Raji (cell line): Measurements from ENCODE around the gene HNF1B.

Source experiments
- POLR2A ChIP-seq: IDR thresholded peaks from 2 replicates; pipeline ENCODE4 v1.6.1; 2011; ENCODE audit warnings: low read depth, low read length, control low read depth; ENCODE audit not compliant: insufficient read depth

Gene HNF1B

DNA sequence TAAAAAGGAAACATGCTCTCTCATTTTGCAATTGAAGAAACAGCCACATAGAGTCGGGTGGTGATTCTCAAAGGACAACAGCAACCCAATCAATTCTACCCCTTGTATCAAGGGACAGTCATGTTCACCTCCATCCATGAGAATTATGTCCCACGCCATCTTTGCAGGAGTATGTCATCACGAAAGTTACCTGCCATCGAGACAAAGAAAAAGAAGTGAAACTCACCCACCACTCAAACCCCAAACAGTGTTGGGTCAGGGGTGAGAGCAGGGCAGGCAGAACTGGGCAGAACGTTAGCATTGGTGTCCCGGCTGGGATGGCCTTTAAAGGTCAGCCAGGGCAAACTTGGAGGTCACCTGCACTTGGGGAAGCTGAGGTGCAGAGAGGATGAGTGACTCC lies 24.2 kb upstream of the HNF1B start:
- TF ChIP-seq POLR2A: no peak

- TF ChIP-seq POLR2A: no peak
Measured at GRCh38 chr17:37768438-37768837, 23.6 kb upstream of the HNF1B start.

GRCh38 chr17:37766971-37767370 lies 22.1 kb upstream of the HNF1B start:
- no peak for TF ChIP-seq POLR2A

GRCh38 chr17:37764383-37764782 lies 19.5 kb upstream of the HNF1B start:
- TF ChIP-seq POLR2A: no peak

- no peak for TF ChIP-seq POLR2A
Measured at GRCh38 chr17:37762666-37763065, 17.8 kb upstream of the HNF1B start.

DNA sequence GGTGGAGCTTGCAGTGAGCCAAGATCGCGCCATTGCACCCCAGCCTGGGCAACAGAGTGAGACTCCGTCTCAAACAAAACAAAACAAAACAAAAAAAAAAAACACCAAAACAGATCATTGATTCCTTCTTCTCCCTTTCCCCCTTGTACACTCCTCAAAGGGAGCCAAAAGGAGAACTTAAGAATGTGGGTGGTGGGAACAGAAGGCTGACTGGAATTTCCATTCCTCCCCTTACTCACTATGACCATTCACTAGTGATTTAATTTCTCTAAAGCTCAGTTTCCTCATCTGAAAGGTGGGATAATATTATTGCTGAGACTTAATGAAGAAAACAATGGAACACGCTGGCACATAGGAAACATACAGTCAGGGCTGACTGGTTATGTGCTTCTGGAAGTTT lies 17.1 kb upstream of the HNF1B start:
- no peak for TF ChIP-seq POLR2A

DNA sequence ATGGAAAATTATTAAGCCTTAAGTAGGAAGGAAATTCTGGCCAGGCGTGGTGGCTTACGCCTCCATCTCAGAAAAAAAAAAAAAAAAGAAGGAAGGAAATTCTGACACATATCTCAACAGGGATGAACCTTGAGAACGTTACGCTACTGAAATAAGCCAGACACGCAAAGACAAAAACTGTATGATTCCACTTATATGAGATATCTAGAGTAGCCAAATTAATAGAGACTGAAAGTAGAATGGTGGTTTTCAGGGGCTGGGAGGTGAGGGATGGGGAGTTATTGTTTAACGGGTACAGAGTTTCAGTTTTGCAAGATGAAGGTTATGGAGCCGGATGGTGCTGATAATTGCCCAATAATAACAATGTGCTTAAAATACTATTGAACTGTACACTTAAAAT lies 16.2 kb upstream of the HNF1B start:
- TF ChIP-seq POLR2A: no peak

DNA sequence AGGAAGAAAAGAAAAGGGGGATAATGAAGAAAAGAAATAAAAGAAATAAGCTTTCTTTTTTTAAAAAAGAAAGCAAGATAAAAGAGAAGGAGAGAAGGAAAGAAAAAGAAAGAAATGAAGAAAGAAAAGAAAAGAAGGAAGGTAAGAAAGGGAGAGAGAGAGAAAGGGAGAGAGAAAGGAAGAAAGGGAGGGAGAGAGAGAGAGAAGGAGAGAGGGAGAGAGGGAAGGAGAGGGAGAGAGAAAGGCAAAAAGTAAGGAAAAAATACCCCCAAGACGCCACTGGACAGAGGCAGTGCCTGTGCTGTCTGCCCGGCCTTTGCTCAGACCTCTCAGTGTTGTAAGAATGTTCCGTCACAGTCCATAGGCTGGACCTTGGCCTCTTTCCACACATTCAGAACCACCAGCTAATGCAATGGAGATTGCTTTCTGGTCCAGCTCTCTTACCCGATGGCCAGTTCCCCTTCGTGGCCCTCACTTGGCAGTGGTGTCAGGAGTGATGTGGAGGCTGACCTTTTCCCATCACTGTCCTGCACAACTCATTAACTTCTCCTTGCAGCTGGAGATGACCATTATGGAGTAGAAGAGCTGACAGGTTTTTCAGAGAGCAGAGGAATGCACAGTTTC lies 14.3 kb upstream of the HNF1B start:
- no peak for TF ChIP-seq POLR2A

GRCh38 chr17:37756051-37756450 lies 11.2 kb upstream of the HNF1B start:
- TF ChIP-seq POLR2A: no peak

DNA sequence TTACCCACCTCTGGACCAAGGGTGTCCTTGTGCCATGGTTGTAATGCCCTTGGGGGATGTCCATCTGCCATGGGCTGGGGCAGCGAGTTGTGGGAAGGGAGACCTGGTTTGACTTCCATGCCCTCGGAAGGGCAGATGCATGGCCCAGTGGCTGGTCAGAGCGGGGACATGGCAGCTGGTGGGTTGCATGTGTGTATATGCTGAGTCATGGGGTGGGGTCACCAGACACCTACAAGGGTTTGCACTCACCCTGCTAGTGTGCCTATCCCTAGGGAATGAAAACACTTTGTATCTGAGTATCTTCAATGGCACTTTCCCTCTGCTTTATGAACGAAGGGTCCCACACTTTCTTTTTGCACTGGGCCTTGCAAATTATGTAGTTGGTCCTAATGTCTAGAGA lies 10.6 kb upstream of the HNF1B start:
- no peak for TF ChIP-seq POLR2A

DNA sequence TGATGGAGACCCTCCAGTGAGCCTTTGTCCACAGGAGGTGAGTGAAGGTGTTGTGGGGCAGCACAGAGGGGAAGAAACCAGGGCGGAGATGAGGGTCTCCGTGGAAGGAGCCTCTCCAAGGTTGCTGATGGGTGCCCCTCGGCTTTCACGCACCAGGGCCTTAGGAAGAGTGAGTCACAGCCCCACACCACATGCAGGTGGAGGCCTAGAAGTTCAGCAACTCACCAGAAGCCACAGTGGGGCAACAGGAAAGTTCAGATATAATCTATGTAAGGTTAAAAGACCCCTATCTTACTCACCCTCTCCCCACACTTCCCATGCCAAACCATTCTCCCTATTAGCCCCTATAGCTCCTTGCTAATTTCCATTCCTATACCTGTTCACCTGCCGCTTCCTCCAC lies 9.5 kb upstream of the HNF1B start:
- TF ChIP-seq POLR2A: no peak

DNA sequence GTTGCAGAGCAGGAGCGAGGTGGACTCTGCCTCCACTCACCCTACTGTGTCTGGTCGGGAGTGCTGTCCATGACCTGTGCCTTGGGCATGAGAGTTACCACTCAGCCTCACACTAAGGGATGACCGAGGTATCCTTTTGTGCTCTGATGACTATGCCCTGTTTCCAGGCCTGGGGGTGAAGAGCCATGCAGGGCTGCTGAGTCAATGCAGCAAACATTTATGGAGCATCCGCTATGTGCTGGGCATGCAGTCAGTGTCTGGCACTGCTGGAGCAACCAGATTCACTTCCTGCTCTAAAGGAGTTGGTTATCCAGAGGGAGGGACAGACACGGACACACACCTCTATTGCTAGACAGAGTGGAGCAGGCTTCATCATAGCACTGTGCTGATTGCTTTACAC lies 7.6 kb upstream of the HNF1B start:
- TF ChIP-seq POLR2A: no peak

DNA sequence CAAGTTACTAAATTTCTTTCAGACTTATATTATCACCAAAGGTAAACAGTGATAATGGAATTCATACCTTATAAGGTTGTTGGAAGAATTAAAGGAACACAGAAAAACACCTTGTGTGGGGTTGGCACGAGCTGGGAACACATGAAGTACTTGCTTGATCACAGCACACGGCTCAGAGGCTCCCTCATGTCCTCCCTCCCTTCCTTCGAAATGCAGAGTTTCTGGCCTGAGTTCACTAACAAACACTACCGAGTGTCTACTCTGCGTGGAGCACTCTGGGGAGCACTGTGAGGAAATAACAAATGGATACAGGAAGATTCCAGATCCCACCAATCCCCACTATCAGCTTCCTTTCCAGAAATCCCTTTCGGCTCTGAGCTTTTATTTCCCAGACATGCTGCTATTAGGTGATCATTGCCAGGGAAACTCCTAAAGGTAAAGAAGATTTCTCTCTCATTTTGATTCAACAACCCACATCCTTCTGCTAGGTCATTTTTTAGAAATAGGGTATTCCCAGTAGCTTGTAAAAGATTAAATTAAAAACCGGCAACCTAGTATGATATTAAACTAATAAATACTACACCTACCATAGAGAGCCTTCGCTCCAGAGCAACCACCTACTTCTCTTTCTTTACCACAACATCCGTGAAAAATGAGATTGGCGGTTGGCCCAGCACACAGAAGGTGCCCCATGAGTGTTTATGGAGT lies 6.1 kb upstream of the HNF1B start:
- TF ChIP-seq POLR2A: no peak

GRCh38 chr17:37750292-37750691 lies 5.4 kb upstream of the HNF1B start:
- TF ChIP-seq POLR2A: no peak

DNA sequence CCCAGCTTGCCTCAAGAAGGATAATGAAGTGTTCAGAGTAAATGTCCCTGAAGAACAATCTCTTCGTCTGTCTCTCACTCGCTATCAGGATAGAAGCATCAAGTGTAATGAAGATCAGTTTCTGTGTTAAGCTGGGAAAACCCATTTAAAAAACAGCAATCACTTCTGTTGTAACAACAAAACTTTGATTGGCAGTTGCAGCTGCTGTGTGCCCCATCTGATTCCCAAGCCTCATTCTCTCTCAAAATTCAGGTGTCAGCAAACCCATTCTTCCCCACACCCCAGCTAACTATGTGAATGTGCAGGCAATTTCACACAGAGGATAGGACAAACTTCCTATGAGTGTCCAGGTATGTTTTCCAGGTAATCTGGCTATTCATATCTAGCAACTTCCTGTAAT lies 2.4 kb upstream of the HNF1B start:
- TF ChIP-seq POLR2A: no peak

- no peak for TF ChIP-seq POLR2A
Measured at GRCh38 chr17:37746617-37747016, 1.8 kb upstream of the HNF1B start.
